ENCODE measurements around the gene CKLF.

- no peak for TF ChIP-seq CTCF (IDR thresholded peaks at IDR 0.05)
- TF ChIP-seq POLR2A (IDR thresholded peaks at IDR 0.05) = no peak
Measured at GRCh38 chr16:66513111-66513723, 39.2 kb upstream of the CKLF start.

Measured in lower leg skin (tissue), 3 donors.